GM21381 (cell line): ENCODE measurements around the gene IRF2BP2.

Source experiments
- ATAC-seq: cut with Tn5 transposase; IDR thresholded peaks from one replicate; pipeline ENCODE4 v1.9.1; 2021; ENCODE audit warnings: mild to moderate bottlenecking, moderate library complexity; ENCODE audit not compliant: unreplicated experiment

IRF2BP2 gene

GRCh38 chr1:234610061-234610665 lies at the start of gene IRF2BP2:
Gene IRF2BP2 (minus strand): TSS chr1:234610178. CDS start chr1:234609494, 684 bp downstream.
- ATAC-seq, result peak; percentile 27

- ATAC-seq, result no peak
Observed at GRCh38 chr1:234659538-234659937, 49.6 kb upstream of the IRF2BP2 start.

- ATAC-seq, result no peak
Observed at GRCh38 chr1:234658138-234658537, 48.2 kb upstream of the IRF2BP2 start.

GRCh38 chr1:234656944-234657654 lies 47.1 kb upstream of the IRF2BP2 start:
- no peak for ATAC-seq

- ATAC-seq, result no peak
Observed at GRCh38 chr1:234656070-234656895, 46.3 kb upstream of the IRF2BP2 start.

GRCh38 chr1:234655328-234656069 lies 45.5 kb upstream of the IRF2BP2 start:
- no peak for ATAC-seq

GRCh38 chr1:234654002-234654733 lies 44.2 kb upstream of the IRF2BP2 start:
- no peak for ATAC-seq

- no peak for ATAC-seq
Observed at GRCh38 chr1:234649432-234650081, 39.6 kb upstream of the IRF2BP2 start.

GRCh38 chr1:234647758-234648157 lies 37.8 kb upstream of the IRF2BP2 start:
- ATAC-seq, result no peak

- ATAC-seq, result no peak
Observed at GRCh38 chr1:234647245-234647644, 37.3 kb upstream of the IRF2BP2 start.

GRCh38 chr1:234645964-234646363 lies 36.0 kb upstream of the IRF2BP2 start:
- no peak for ATAC-seq

- no peak for ATAC-seq
Observed at GRCh38 chr1:234645474-234645953, 35.5 kb upstream of the IRF2BP2 start.

- ATAC-seq, result no peak
Observed at GRCh38 chr1:234644928-234645327, 35.0 kb upstream of the IRF2BP2 start.

- ATAC-seq, result no peak
Observed at GRCh38 chr1:234643850-234644134, 33.8 kb upstream of the IRF2BP2 start.

- no peak for ATAC-seq
Observed at GRCh38 chr1:234643111-234643849, 33.3 kb upstream of the IRF2BP2 start.

GRCh38 chr1:234642428-234642827 lies 32.5 kb upstream of the IRF2BP2 start:
- no peak for ATAC-seq

- no peak for ATAC-seq
Observed at GRCh38 chr1:234639961-234640360, 30.0 kb upstream of the IRF2BP2 start.

GRCh38 chr1:234638832-234639799 lies 29.1 kb upstream of the IRF2BP2 start:
- no peak for ATAC-seq
